GM06990 (cell line): Measurements from ENCODE around the gene NTN1.

Experiments used
- DNase-seq: peaks from one replicate; pipeline ENCODE4 v3.0.0-alpha.2; 2011; ENCODE audit not compliant: insufficient read length; ENCODE audit errors: extremely low read depth
- H3K27me3 ChIP-seq: replicated peaks from 2 replicates; pipeline ENCODE4 v1.6.0; 2011; ENCODE audit warnings: low read length; ENCODE audit not compliant: control insufficient read depth, insufficient read depth
- H3K36me3 ChIP-seq: 2 replicates; pipeline ENCODE4 v1.5.1; 2011; ENCODE audit warnings: low read length; ENCODE audit not compliant: control insufficient read depth, insufficient read depth
- H3K4me3 ChIP-seq: replicated peaks from 2 replicates; pipeline ENCODE4 v1.5.1; 2011; ENCODE audit warnings: low read depth, mild to moderate bottlenecking, control low read depth, low read length
- TF ChIP-seq, protein P1 (sequence below): IDR thresholded peaks from 2 replicates; pipeline ENCODE4 v1.5.1; 2011; ENCODE audit warnings: low read length, control low read depth, mild to moderate bottlenecking, inconsistent platforms; ENCODE audit not compliant: insufficient read depth, poor library complexity, severe bottlenecking

The NTN1 gene

DNA sequence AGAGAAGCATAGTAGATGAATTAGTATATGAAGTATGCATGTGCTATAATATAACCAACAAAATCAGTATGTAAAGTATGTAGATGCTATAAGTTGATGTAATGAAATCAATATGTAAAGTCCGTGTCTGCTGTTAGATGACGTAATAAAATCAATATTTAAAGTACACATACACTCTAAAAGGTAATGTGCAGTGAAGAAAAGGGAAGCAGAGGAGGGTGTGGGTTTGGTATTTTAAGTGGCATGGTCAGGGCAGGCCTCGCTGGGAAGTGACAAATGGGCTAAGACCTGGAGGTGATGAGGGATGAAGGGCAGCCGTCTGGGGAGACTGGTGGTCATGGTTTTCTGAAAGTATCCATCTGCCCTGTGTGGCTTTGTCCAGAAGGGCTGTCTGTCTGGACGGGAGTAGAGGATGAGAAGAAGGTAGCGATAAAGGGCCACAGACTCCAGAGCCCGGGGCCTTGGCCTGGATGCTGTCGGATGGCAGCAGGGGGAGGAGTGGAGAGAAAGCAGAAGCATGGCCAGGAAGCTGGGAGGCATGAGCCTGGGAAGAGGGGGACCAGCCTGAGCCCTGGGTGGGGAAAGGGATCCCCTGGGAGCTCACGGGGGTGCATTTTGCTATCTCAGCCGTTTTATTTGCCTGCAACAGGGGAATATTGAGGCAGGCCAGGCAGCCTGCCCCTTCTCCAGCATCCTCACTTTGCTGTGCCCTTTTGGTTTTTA is 121.6 kb downstream of the NTN1 start:
- no peaks in the 10 kb centered on the region; the same call in 1 of the 2 replicates for H3K27me3 ChIP-seq
- no peak for DNase-seq
- H3K36me3 ChIP-seq: no peaks in the 10 kb centered on the region
- H3K4me3 ChIP-seq: no peak overlapping the region
- TF ChIP-seq, protein P1, sequence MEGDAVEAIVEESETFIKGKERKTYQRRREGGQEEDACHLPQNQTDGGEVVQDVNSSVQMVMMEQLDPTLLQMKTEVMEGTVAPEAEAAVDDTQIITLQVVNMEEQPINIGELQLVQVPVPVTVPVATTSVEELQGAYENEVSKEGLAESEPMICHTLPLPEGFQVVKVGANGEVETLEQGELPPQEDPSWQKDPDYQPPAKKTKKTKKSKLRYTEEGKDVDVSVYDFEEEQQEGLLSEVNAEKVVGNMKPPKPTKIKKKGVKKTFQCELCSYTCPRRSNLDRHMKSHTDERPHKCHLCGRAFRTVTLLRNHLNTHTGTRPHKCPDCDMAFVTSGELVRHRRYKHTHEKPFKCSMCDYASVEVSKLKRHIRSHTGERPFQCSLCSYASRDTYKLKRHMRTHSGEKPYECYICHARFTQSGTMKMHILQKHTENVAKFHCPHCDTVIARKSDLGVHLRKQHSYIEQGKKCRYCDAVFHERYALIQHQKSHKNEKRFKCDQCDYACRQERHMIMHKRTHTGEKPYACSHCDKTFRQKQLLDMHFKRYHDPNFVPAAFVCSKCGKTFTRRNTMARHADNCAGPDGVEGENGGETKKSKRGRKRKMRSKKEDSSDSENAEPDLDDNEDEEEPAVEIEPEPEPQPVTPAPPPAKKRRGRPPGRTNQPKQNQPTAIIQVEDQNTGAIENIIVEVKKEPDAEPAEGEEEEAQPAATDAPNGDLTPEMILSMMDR: no peak

GRCh38 chr17:9144502-9145249 is 123.4 kb downstream of the NTN1 start:
- no peak for DNase-seq
- no peaks in the 10 kb centered on the region; the same call in 1 of the 2 replicates for H3K27me3 ChIP-seq
- H3K36me3 ChIP-seq: no peaks in the 10 kb centered on the region
- TF ChIP-seq, protein P1: no peak
- H3K4me3 ChIP-seq: no peak overlapping the region

GRCh38 chr17:9146064-9146463 is 124.8 kb downstream of the NTN1 start:
- H3K27me3 ChIP-seq: no peaks in the 10 kb centered on the region; the same call in 1 of the 2 replicates
- no peak overlapping the region for H3K4me3 ChIP-seq
- TF ChIP-seq, protein P1: no peak
- H3K36me3 ChIP-seq: no peaks in the 10 kb centered on the region
- DNase-seq: no peak

DNA sequence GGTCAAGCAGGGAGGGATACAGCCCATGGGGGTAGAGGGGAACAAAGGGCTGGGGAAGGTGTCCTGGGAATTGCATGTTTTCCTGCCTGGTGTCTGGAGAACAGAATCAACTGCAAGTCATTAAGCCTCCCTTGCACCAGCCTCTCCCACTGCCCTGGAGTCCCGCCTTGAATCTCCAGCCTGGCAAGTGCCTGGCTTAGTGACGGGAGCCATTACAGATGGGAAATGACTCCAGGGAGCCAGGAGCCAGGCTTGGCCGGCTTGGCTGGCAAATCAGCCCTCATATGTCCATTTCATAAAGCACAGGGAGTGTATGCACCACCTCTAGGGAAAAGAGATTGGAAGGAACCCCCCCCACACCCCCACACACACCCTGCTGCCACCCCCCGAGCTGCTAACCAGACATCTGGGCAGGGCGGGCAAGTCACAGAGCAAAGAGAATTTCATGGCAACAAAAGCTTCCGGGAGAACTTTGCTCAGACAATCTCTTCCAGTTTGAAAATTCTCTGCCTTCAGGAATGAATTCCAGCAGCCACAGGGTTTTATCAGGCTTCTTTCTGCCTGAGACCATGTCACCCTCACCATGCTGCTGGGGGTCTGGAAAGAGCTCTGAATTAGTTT is 127.7 kb downstream of the NTN1 start:
- Histone ChIP-seq H3K36me3 (no peaks in the 10 kb centered on the region), H3K4me3 (no peak overlapping the region), H3K27me3 (no peaks in the 10 kb centered on the region; the same call in 1 of the 2 replicates)
- TF ChIP-seq, protein P1: no peak
- no peak for DNase-seq

- Histone ChIP-seq H3K27me3 (no peaks in the 10 kb centered on the region; the same call in 1 of the 2 replicates), H3K4me3 (no peak overlapping the region), H3K36me3 (no peaks in the 10 kb centered on the region)
- TF ChIP-seq, protein P1: no peak
- no peak for DNase-seq
These were observed 129.3 kb downstream of the NTN1 start for GRCh38 chr17:9150446-9151090.
